H9 (cell line): ENCODE results near the gene CCL17. TPM values are rescaled to one million over a fixed set of nuclear protein-coding genes. Genes with fewer than 3 reads are reported as not detected.

Experiments used
- DNase-seq: peaks from one replicate; pipeline ENCODE4 v3.0.0-alpha.2; 2017
- H2AFZ ChIP-seq: one replicate; pipeline ENCODE4 v1.6.1; 2013; ENCODE audit warnings: mild to moderate bottlenecking, low read length, control low read depth, moderate library complexity
- H2AK5ac ChIP-seq: 2 replicates; pipeline ENCODE4 v1.6.1; 2013; ENCODE audit warnings: low read length, control low read depth, mixed read lengths; ENCODE audit not compliant: insufficient read length
- H2BK120ac ChIP-seq: one replicate; pipeline ENCODE4 v1.6.1; 2013; ENCODE audit warnings: low read depth, mild to moderate bottlenecking, low read length, control low read depth, inconsistent platforms; ENCODE audit not compliant: poor library complexity, severe bottlenecking
- H2BK12ac ChIP-seq: 2 replicates; pipeline ENCODE4 v1.6.1; 2013; ENCODE audit warnings: low read length, control low read depth, mixed read lengths, low read depth; ENCODE audit not compliant: insufficient read length
- H2BK15ac ChIP-seq: 2 replicates; pipeline ENCODE4 v1.6.1; 2013; ENCODE audit warnings: low read depth, low read length, control low read depth
- H2BK20ac ChIP-seq: one replicate; pipeline ENCODE4 v1.6.1; 2013; ENCODE audit warnings: low read depth, mild to moderate bottlenecking, low read length, control low read depth, inconsistent platforms; ENCODE audit not compliant: poor library complexity, severe bottlenecking
- H2BK5ac ChIP-seq: 2 replicates; pipeline ENCODE4 v1.6.1; 2013; ENCODE audit warnings: low read length, control low read depth, mixed read lengths; ENCODE audit not compliant: insufficient read length
- H3K14ac ChIP-seq: 2 replicates; pipeline ENCODE4 v1.6.1; 2013; ENCODE audit warnings: low read length, control low read depth; ENCODE audit not compliant: insufficient read depth
- H3K18ac ChIP-seq: 2 replicates; pipeline ENCODE4 v1.6.1; 2013; ENCODE audit warnings: low read depth, mild to moderate bottlenecking, mixed read lengths, low read length, control low read depth; ENCODE audit not compliant: insufficient read length
- H3K23ac ChIP-seq: 2 replicates; pipeline ENCODE4 v1.6.1; 2013; ENCODE audit warnings: low read length, control low read depth, mixed read lengths, low read depth; ENCODE audit not compliant: insufficient read length
- H3K23me2 ChIP-seq: 2 replicates; pipeline ENCODE4 v1.6.1; 2013; ENCODE audit warnings: low read depth, mild to moderate bottlenecking, mixed read lengths, low read length, control low read depth; ENCODE audit not compliant: insufficient read length, poor library complexity, severe bottlenecking
- H3K27ac ChIP-seq: 2 replicates; pipeline ENCODE4 v1.5.1; 2013; ENCODE audit warnings: low read length, control low read depth, mixed read lengths, low read depth; ENCODE audit not compliant: insufficient read length
- H3K27me3 ChIP-seq: 2 replicates; pipeline ENCODE4 v1.6.1; 2013; ENCODE audit warnings: low read length, control low read depth, inconsistent platforms; ENCODE audit not compliant: insufficient read depth
- H3K4ac ChIP-seq: 2 replicates; pipeline ENCODE4 v1.6.1; 2013; ENCODE audit warnings: low read depth, mild to moderate bottlenecking, control low read depth, inconsistent platforms, low read length, moderate library complexity
- H3K4me1 ChIP-seq: 2 replicates; pipeline ENCODE4 v1.6.1; 2013; ENCODE audit warnings: low read length, control low read depth, inconsistent platforms; ENCODE audit not compliant: insufficient read depth
- H3K4me2 ChIP-seq: 2 replicates; pipeline ENCODE4 v1.6.1; 2013; ENCODE audit warnings: low read length, control low read depth, mixed read lengths; ENCODE audit not compliant: insufficient read length, insufficient read depth
- H3K56ac ChIP-seq: 2 replicates; pipeline ENCODE4 v1.6.1; 2013; ENCODE audit warnings: low read depth, mild to moderate bottlenecking, mixed read lengths, low read length, control low read depth; ENCODE audit not compliant: insufficient read length
- H3K79me1 ChIP-seq: 2 replicates; pipeline ENCODE4 v1.6.1; 2013; ENCODE audit warnings: low read depth, mild to moderate bottlenecking, moderate library complexity, low read length, control low read depth, inconsistent platforms; ENCODE audit not compliant: insufficient read depth, poor library complexity, severe bottlenecking
- H3K79me2 ChIP-seq: 2 replicates; pipeline ENCODE4 v1.6.1; 2013; ENCODE audit warnings: low read length, control low read depth, inconsistent platforms; ENCODE audit not compliant: insufficient read depth
- H3K9ac ChIP-seq: 2 replicates; pipeline ENCODE4 v1.6.1; 2013; ENCODE audit warnings: low read length, control low read depth, mixed read lengths; ENCODE audit not compliant: insufficient read length; ENCODE audit errors: extremely low read depth
- H3K9me3 ChIP-seq: one replicate; pipeline ENCODE4 v1.6.1; 2013; ENCODE audit warnings: low read depth, low read length, inconsistent platforms; ENCODE audit not compliant: control insufficient read depth
- H3T11ph ChIP-seq: one replicate; pipeline ENCODE4 v1.6.1; 2013; ENCODE audit warnings: mild to moderate bottlenecking, low read length, control low read depth, inconsistent platforms
- H4K20me1 ChIP-seq: one replicate; pipeline ENCODE4 v1.6.1; 2013; ENCODE audit not compliant: control insufficient read depth, insufficient read length, insufficient read depth
- H4K5ac ChIP-seq: 2 replicates; pipeline ENCODE4 v1.6.1; 2013; ENCODE audit warnings: low read depth, mild to moderate bottlenecking, mixed read lengths, low read length, control low read depth; ENCODE audit not compliant: insufficient read length
- H4K8ac ChIP-seq: replicated peaks from 2 replicates; pipeline ENCODE4 v1.6.1; 2013; ENCODE audit warnings: low read length, control low read depth, mixed read lengths, low read depth; ENCODE audit not compliant: insufficient read length
- H4K91ac ChIP-seq: 2 replicates; pipeline ENCODE4 v1.6.1; 2013; ENCODE audit warnings: low read depth, mild to moderate bottlenecking, moderate library complexity, mixed read lengths, low read length, control low read depth; ENCODE audit not compliant: insufficient read length
- H3K27ac Mint-ChIP-seq, 3 experiments: 2 replicates in 2 of 3; 3 replicates in 1 of 3; pipeline ENCODE4 v1.8.0; 2020 to 2021; ENCODE audit warnings: mixed read lengths in 3 of 3, mild to moderate bottlenecking in 1 of 3, moderate library complexity in 1 of 3
- H3K27me3 Mint-ChIP-seq: 2 replicates; pipeline ENCODE4 v1.8.0; 2021; ENCODE audit warnings: low read depth, mild to moderate bottlenecking, moderate library complexity, mixed read lengths
- H3K36me3 Mint-ChIP-seq, 3 experiments: 2 replicates in 2 of 3; 3 replicates in 1 of 3; pipeline ENCODE4 v1.8.0; 2020 to 2021; ENCODE audit warnings: low read depth in 3 of 3, mixed read lengths in 3 of 3; ENCODE audit not compliant: insufficient read depth in 1 of 3
- H3K4me1 Mint-ChIP-seq, 2 experiments: 2 replicates each; pipeline ENCODE4 v1.8.0; 2020; ENCODE audit warnings: mixed read lengths in 2 of 2
- H3K4me3 Mint-ChIP-seq, 2 experiments: 2 replicates in 1 of 2; 3 replicates in 1 of 2; pipeline ENCODE4 v1.8.0; 2020 to 2021; ENCODE audit warnings: mild to moderate bottlenecking in 2 of 2, mixed read lengths in 2 of 2, moderate library complexity in 1 of 2
- H3K9me3 Mint-ChIP-seq, 2 experiments: 2 replicates in 1 of 2; 3 replicates in 1 of 2; pipeline ENCODE4 v1.8.0; 2020; ENCODE audit warnings: mild to moderate bottlenecking in 2 of 2, mixed read lengths in 2 of 2, moderate library complexity in 1 of 2
- CTCF ChIP-seq: fragments of 200-600 bp; sonication (generic); conservative IDR thresholded peaks from 3 replicates; pipeline ENCODE4 v1.8.0; 2021; ENCODE audit warnings: antibody characterized with exemption, mild to moderate bottlenecking
- WGBS: extraction: QIAGEN DNeasy Blood & Tissue Kit; methylation state at CpG from one replicate; pipeline ENCODE4 v1.1.7; 2013; ENCODE audit warnings: missing lambda C conversion rate, low lambda C conversion rate, mixed read lengths; ENCODE audit not compliant: insufficient read length; ENCODE audit errors: extremely low coverage; 5-methylcytosine and 5-hydroxymethylcytosine counted together
- total RNA-seq: library from RNA; stranded (reverse); gene quantifications from 2 replicates; pipeline ENCODE4 v1.2.1, GENCODE V29; 2021

CCL17 gene
- total RNA-seq, 1 experiment from 2014 or later: not detected

GRCh38 chr16:57361404-57361803 lies 43.2 kb upstream of the CCL17 start:
- no peaks in the 10 kb centered on the region for H3K27me3 ChIP-seq

More at GRCh38 chr16:57361404-57361803, 43.2 kb upstream of the CCL17 start:
- Histone ChIP-seq H3K79me1 (no peaks in the 10 kb centered on the region), H3K4ac (no peak overlapping the region), H3K14ac (no peak overlapping the region), H3K23me2 (no peaks in the 10 kb centered on the region), H2AK5ac (no peak overlapping the region), H2BK5ac (no peak overlapping the region), H3K9me3 (no peaks in the 10 kb centered on the region), H3T11ph (no peak overlapping the region), H4K5ac (no peak overlapping the region), H2BK20ac (no peak overlapping the region), H3K79me2 (no peaks in the 10 kb centered on the region), H2BK15ac (no peak overlapping the region), H4K20me1 (no peaks in the 10 kb centered on the region), H3K23ac (no peak overlapping the region), H3K18ac (no peak overlapping the region), H3K27ac (no peak overlapping the region), H3K4me1 (no peaks in the 10 kb centered on the region), H4K8ac (no peak overlapping the region), H3K9ac (no peak overlapping the region), H4K91ac (no peak overlapping the region), H2BK120ac (no peak overlapping the region), H3K4me2 (no peak overlapping the region), H2AFZ (no peak overlapping the region), H3K56ac (no peak overlapping the region), H2BK12ac (no peak overlapping the region)
- no peaks in the 10 kb centered on the region for H3K36me3 Mint-ChIP-seq
- H3K4me3 Mint-ChIP-seq: no peak overlapping the region
- H3K4me1 Mint-ChIP-seq: peaks cover 0 to 4% of the 10 kb centered on the region in 2 experiments; a peak in 2 of 4 replicates
- no peaks in the 10 kb centered on the region for H3K9me3 Mint-ChIP-seq
- H3K27me3 Mint-ChIP-seq: peaks cover 5% of the 10 kb centered on the region
- no CpG with 5 or more reads among the region's 4 CpGs for whole genome bisulfite sequencing
- TF ChIP-seq CTCF: no peak
- H3K27ac Mint-ChIP-seq: no peak overlapping the region
- no peak for DNase-seq
